Type B pancreatic cell (in vitro differentiated cells): ENCODE results near the gene BAG3. TPM values are rescaled to one million over a fixed set of nuclear protein-coding genes. Genes with fewer than 3 reads are reported as not detected.

Experiments used
- DNase-seq: peaks from one replicate; pipeline ENCODE4 v3.0.0; 2021; ENCODE audit warnings: mixed read lengths; ENCODE audit not compliant: unreplicated experiment; ENCODE audit errors: extremely low spot score
- H3K27ac Mint-ChIP-seq: 2 replicates; pipeline ENCODE4 v1.8.0; 2021; ENCODE audit warnings: mild to moderate bottlenecking, mixed read lengths
- H3K27me3 Mint-ChIP-seq: 2 replicates; pipeline ENCODE4 v1.8.0; 2021; ENCODE audit warnings: mixed read lengths
- H3K36me3 Mint-ChIP-seq: 2 replicates; pipeline ENCODE4 v1.8.0; 2021; ENCODE audit warnings: mixed read lengths
- H3K4me1 Mint-ChIP-seq: one replicate; pipeline ENCODE4 v1.8.0; 2021; ENCODE audit warnings: mixed read lengths; ENCODE audit not compliant: unreplicated experiment
- H3K4me3 Mint-ChIP-seq: 2 replicates; pipeline ENCODE4 v1.8.0; 2021; ENCODE audit warnings: mild to moderate bottlenecking, mixed read lengths
- H3K9me3 Mint-ChIP-seq: 2 replicates; pipeline ENCODE4 v1.8.0; 2021; ENCODE audit warnings: mixed read lengths
- total RNA-seq: library from RNA; stranded (reverse); gene quantifications from 2 replicates; pipeline ENCODE4 v1.2.1, GENCODE V29; 2021; ENCODE audit warnings: low replicate concordance
- TF ChIP-seq, protein P1 (sequence below): fragments of 200-600 bp; sonication (generic); conservative IDR thresholded peaks from 2 replicates; pipeline ENCODE4 v1.5.0; 2021; ENCODE audit warnings: antibody characterized with exemption, mild to moderate bottlenecking

The BAG3 gene
- total RNA-seq, 1 donor from 2014 or later = 24.9 TPM

DNA sequence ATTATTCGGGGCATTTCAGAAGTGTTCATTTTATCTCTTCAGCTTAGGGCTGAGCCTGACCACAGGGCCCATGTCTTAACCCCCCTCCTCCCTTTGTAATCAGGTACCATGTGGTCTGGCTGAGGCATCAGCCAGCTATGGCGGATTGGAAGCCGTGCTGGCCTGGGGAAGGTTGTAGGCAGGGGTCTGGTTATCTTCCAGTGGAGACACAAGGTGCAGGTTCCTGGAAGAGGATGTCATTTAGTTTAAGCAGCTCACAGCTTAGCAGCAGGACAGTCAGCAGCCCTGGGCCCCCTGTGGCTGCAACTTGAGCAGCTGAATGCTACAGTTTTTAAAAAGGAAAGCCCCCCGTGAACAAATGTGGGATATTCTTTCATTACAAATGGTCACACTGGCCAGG is 22.1 kb downstream of the BAG3 start:
- H3K36me3 Mint-ChIP-seq = peaks cover 19% of the 10 kb centered on the region
- peaks cover 21% of the 10 kb centered on the region for H3K4me1 Mint-ChIP-seq
- no peaks in the 10 kb centered on the region for H3K9me3 Mint-ChIP-seq
- no peaks in the 10 kb centered on the region for H3K27me3 Mint-ChIP-seq
- DNase-seq = no peak
- TF ChIP-seq, protein P1, sequence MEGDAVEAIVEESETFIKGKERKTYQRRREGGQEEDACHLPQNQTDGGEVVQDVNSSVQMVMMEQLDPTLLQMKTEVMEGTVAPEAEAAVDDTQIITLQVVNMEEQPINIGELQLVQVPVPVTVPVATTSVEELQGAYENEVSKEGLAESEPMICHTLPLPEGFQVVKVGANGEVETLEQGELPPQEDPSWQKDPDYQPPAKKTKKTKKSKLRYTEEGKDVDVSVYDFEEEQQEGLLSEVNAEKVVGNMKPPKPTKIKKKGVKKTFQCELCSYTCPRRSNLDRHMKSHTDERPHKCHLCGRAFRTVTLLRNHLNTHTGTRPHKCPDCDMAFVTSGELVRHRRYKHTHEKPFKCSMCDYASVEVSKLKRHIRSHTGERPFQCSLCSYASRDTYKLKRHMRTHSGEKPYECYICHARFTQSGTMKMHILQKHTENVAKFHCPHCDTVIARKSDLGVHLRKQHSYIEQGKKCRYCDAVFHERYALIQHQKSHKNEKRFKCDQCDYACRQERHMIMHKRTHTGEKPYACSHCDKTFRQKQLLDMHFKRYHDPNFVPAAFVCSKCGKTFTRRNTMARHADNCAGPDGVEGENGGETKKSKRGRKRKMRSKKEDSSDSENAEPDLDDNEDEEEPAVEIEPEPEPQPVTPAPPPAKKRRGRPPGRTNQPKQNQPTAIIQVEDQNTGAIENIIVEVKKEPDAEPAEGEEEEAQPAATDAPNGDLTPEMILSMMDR = no peak
- no peak overlapping the region for H3K27ac Mint-ChIP-seq
- no peak overlapping the region for H3K4me3 Mint-ChIP-seq

GRCh38 chr10:119675483-119676170 is 24.4 kb downstream of the BAG3 start:
- Mint-ChIP-seq H3K4me1 (peaks cover 11% of the 10 kb centered on the region), H3K27me3 (no peaks in the 10 kb centered on the region), H3K36me3 (peaks cover 19% of the 10 kb centered on the region), H3K27ac (no peak overlapping the region), H3K9me3 (no peaks in the 10 kb centered on the region), H3K4me3 (no peak overlapping the region)
- TF ChIP-seq, protein P1 = no peak
- DNase-seq = no peak

DNA sequence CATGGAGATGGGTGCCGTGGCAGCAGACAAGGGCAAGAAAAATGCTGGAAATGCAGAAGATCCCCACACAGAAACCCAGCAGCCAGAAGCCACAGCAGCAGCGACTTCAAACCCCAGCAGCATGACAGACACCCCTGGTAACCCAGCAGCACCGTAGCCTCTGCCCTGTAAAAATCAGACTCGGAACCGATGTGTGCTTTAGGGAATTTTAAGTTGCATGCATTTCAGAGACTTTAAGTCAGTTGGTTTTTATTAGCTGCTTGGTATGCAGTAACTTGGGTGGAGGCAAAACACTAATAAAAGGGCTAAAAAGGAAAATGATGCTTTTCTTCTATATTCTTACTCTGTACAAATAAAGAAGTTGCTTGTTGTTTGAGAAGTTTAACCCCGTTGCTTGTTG is 25.9 kb downstream of the BAG3 start:
- TF ChIP-seq, protein P1 = no peak
- no peak overlapping the region for H3K27ac Mint-ChIP-seq
- DNase-seq = no peak

DNA sequence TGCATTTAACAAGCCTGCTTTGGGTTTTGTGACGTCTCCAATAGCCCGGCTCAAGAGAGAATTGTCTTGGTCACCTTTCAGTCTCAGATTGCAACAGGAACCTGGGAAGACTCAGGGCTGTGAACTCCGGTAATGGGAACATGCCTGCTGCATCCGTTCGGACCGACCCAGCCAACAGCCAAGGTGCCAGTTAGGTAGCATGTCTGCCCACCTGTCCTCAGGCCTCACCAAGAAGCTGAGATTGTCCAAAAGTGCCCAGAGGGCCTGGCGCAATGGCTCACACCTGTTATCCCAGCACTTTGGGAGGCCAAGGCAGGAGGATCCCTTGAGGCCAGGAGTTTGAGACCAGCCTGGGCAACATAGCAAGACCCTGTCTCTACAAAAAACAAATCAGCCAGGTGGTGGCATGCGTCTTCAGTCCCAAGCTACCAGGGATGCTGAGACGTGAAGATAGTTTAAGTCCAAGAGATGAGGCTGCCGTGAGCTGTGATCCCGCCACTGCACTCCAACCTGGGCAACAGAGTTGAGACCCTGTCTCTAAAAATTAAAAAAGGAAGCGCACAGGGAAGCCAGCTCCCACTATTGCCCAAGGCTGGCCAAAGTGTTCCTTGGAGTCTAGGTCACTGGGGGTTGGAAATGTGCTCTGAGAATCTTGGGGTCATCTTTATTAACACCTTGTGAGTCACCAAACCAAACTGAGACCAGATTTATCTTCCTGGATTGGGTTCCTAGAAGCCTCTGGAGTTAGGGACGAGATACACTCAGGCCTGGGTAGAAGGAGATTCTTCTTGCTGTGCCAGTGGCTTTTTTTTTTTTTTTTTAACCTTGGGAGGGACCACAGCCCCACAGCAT is 26.9 kb downstream of the BAG3 start:
- Mint-ChIP-seq H3K4me1 (peaks cover 6% of the 10 kb centered on the region), H3K36me3 (peaks cover 15% of the 10 kb centered on the region), H3K4me3 (no peak overlapping the region), H3K9me3 (no peaks in the 10 kb centered on the region), H3K27ac (no peak overlapping the region), H3K27me3 (no peaks in the 10 kb centered on the region)
- no peak for DNase-seq
- TF ChIP-seq, protein P1 = no peak

More for the DNA sequence above, 25.9 kb downstream of the BAG3 start:
- Mint-ChIP-seq H3K4me3 (no peak overlapping the region), H3K36me3 (peaks cover 19% of the 10 kb centered on the region), H3K4me1 (peaks cover 11% of the 10 kb centered on the region), H3K9me3 (no peaks in the 10 kb centered on the region), H3K27me3 (no peaks in the 10 kb centered on the region)

DNA sequence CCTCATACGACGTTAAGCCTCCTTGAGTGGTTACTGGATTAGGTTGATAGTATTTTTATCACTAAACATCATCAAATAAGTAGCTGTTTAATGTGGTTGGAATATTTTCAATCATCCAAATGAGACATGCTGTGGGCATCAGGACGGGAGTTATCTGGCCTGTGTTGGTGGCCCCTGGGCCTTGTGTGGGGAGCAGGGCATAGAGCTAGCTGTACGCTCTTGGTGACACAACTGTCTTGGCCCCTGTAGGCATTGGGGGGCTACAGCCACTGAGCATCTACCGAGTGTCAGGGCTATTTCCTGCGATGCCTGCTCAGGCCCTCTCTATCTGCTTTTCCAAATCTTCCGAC is 28.3 kb downstream of the BAG3 start:
- Mint-ChIP-seq H3K9me3 (no peaks in the 10 kb centered on the region), H3K4me1 (no peaks in the 10 kb centered on the region), H3K27me3 (no peaks in the 10 kb centered on the region), H3K27ac (no peak overlapping the region), H3K4me3 (no peak overlapping the region), H3K36me3 (peaks cover 9% of the 10 kb centered on the region)
- DNase-seq = no peak
- TF ChIP-seq, protein P1 = no peak
